Activated CD4-positive, alpha-beta T cell treated with anti-CD3 and anti-CD28 coated beads for 24 hours (primary cell): ENCODE measurements around the gene TRAPPC2.
A peak's percentile ranks its signal among the peaks of the same experiment; 100 is the strongest.

ENCODE experiments used
- DNase-seq, 2 donors: peaks; one replicate each; pipeline ENCODE4 v3.0.0-alpha.2; 2020; ENCODE audit warnings: low read depth in 2 of 2

The TRAPPC2 gene

GRCh38 chrX:13669246-13669737, 65.1 kb downstream of the TRAPPC2 start:
- peak in 1 of 2 donors; percentile 31 for DNase-seq

- DNase-seq, result no peak
Measured at GRCh38 chrX:13667919-13668318, 66.5 kb downstream of the TRAPPC2 start.

- no peak for DNase-seq
Measured at GRCh38 chrX:13666836-13667235, 67.6 kb downstream of the TRAPPC2 start.

- no peak for DNase-seq
Measured at GRCh38 chrX:13664020-13664419, 70.4 kb downstream of the TRAPPC2 start.

- no peak for DNase-seq
Measured at GRCh38 chrX:13662355-13662791, 72.0 kb downstream of the TRAPPC2 start.
